ENCODE measurements around the gene TBC1D1. TPM values are rescaled to one million over a fixed set of nuclear protein-coding genes. Genes with fewer than 3 reads are reported as not detected.

The TBC1D1 gene
- total and polyA plus RNA-seq, 2 of the 8 experiments (the other 6 are each of a cell fraction or from before 2014, with no cell fraction given): 96.9 to 162 TPM

- no peak for FAIRE-seq
- CTCF ChIA-PET (ENCODE audit: partially characterized antibody): interaction anchor here (0.6 kb wide), 1 partner anchor 71 kb away, joined by 3 read pairs; no protein-coding TSS in a partner anchor
- TF ChIP-seq RFX5 (IDR thresholded peaks at IDR 0.05; ENCODE audit: borderline replicate concordance, low read depth, low read length) (no peak), SUZ12 (IDR thresholded peaks at IDR 0.05; ENCODE audit: low read length) (no peak), TAF7 (optimal IDR thresholded peaks at IDR 0.05; ENCODE audit: borderline replicate concordance, low read depth, low read length) (no peak), POLR2A (IDR thresholded peaks at IDR 0.05; ENCODE audit: control extremely low read depth in 1 of 2, low read depth in 2 of 2, low read length in 2 of 2) (no peak), CTBP2 (IDR thresholded peaks at IDR 0.05; ENCODE audit: borderline replicate concordance, insufficient read depth, insufficient read length, low read length) (no peak), ATF3 (IDR thresholded peaks at IDR 0.05; ENCODE audit: insufficient read depth, low read depth, low read length) (no peak), BACH1 (IDR thresholded peaks at IDR 0.05; ENCODE audit: low read length) (no peak), YY1 (IDR thresholded peaks at IDR 0.05; ENCODE audit: low read depth, low read length) (no peak)
Observed at GRCh38 chr4:37946503-37947179, 55.8 kb downstream of the TBC1D1 start.

More at GRCh38 chr4:37946503-37947179, 55.8 kb downstream of the TBC1D1 start:
- H3K27ac ChIP-seq (ENCODE audit: low read depth, low read length): no peak overlapping the region
- H3K9me3 ChIP-seq (ENCODE audit: insufficient read depth in 2 of 2, low read depth in 1 of 2, low read length in 1 of 2): 0 out of 4 replicates have a peak, but pooled peaks cover 0 to 2% of the 10 kb centered on the region in 2 experiments
- no peak overlapping the region for H2BK5ac ChIP-seq (ENCODE audit: low read depth, low read length)
- H3K23me2 ChIP-seq (ENCODE audit: low read depth, low read length): no peaks in the 10 kb centered on the region
- no peak overlapping the region for H4K5ac ChIP-seq (ENCODE audit: insufficient read length, low read depth, low read length)
- POLR2A ChIA-PET (ENCODE audit: partially characterized antibody): no interaction called here
- H3K36me3 ChIP-seq (ENCODE audit: control insufficient read depth in 2 of 4, insufficient read depth in 4 of 4, low read length in 3 of 4): no peaks in the 10 kb centered on the region
- H3K18ac ChIP-seq (ENCODE audit: extremely low read depth, low read length): no peak overlapping the region
- no peak overlapping the region for H3K4ac ChIP-seq (replicated peaks; ENCODE audit: insufficient read length, low read depth, low read length)
- no peak overlapping the region for H2BK120ac ChIP-seq (replicated peaks; ENCODE audit: low read depth, low read length)
- no peak overlapping the region for H3K9ac ChIP-seq (replicated peaks in 1 of 4; ENCODE audit: extremely low read depth in 1 of 4, low read depth in 3 of 4, low read length in 3 of 4)
- H2AFZ ChIP-seq (ENCODE audit: low read length): no peak overlapping the region
- H3K23ac ChIP-seq (ENCODE audit: insufficient read length): no peak overlapping the region
- no peak overlapping the region for H4K8ac ChIP-seq (ENCODE audit: extremely low read depth, insufficient read depth, low read length)
- H3K4me1 ChIP-seq (replicated peaks in 1 of 4; ENCODE audit: control insufficient read depth in 3 of 4, insufficient read depth in 4 of 4, low read length in 3 of 4): no peaks in the 10 kb centered on the region
- 89% methylated on average over 10 of the region's 10 CpGs; no CpG with 5 or more reads in 1 of the 2 experiments for WGBS, 2 experiments (ENCODE audit: extremely low coverage in 1 of 2, insufficient coverage in 1 of 2, insufficient read length in 1 of 2, insufficient replicate concordance in 2 of 2, low coverage in 1 of 2, low lambda C conversion rate in 2 of 2, missing lambda C conversion rate in 1 of 2)
- no peak overlapping the region for H2AK5ac ChIP-seq (ENCODE audit: low read depth, low read length)
- no peaks in the 10 kb centered on the region for H3K79me1 ChIP-seq (ENCODE audit: low read depth, low read length)
- no peak overlapping the region for H4K91ac ChIP-seq (replicated peaks; ENCODE audit: insufficient read length, low read length)
- no peak overlapping the region for H3K4me3 ChIP-seq (ENCODE audit: extremely low read depth in 1 of 4, insufficient read depth in 2 of 4, low read depth in 3 of 4, low read length in 4 of 4)
- H3K56ac ChIP-seq (replicated peaks; ENCODE audit: insufficient read length, low read depth, low read length): no peak overlapping the region
- no peak overlapping the region for H2BK15ac ChIP-seq (ENCODE audit: low read length)
- H3K14ac ChIP-seq (ENCODE audit: insufficient read length): no peak overlapping the region
- H3K79me2 ChIP-seq (ENCODE audit: control insufficient read depth in 1 of 2, insufficient read depth in 2 of 2, low read length in 2 of 2): no peaks in the 10 kb centered on the region
- no peaks in the 10 kb centered on the region for H3K27me3 ChIP-seq (replicated peaks in 1 of 4; ENCODE audit: control insufficient read depth in 3 of 4, extremely low read depth in 1 of 4, insufficient read depth in 3 of 4, low read length in 3 of 4)
- H2BK20ac ChIP-seq (ENCODE audit: low read length): no peak overlapping the region
- no peak for DNase-seq (ENCODE audit: low read depth in 1 of 2, low spot score in 2 of 2)
- H3K4me2 ChIP-seq (ENCODE audit: insufficient read depth in 1 of 2, low read depth in 2 of 2, low read length in 2 of 2): no peak overlapping the region
- H4K20me1 ChIP-seq (replicated peaks in 1 of 2; ENCODE audit: control insufficient read depth in 1 of 2, insufficient read depth in 2 of 2, low read length in 2 of 2): no peaks in the 10 kb centered on the region
- no peak overlapping the region for H2BK12ac ChIP-seq (ENCODE audit: low read depth, low read length)
